PC-9 (cell line): ENCODE data around the gene CCR5AS.
"Not testable (repeated sequence)": the region's sequence is repeated elsewhere in the genome, so short reads cannot be mapped to it uniquely, and the experiment has no call there.

Experiments used
- BruUV-seq: library from RNA; stranded (reverse); fragments of 400-500 nt; replicated peaks from 2 replicates; lab custom pipeline; 2021; lab: Mats Ljungman, UMichigan
- CTCF ChIA-PET: fragments of 300-600 bp; sonication (Branson Sonifier 250); formaldehyde crosslinking; loops from one replicate; lab custom pipeline; 2022; ENCODE audit warnings: antibody characterized with exemption; lab: Charles Lee
- POLR2A ChIA-PET: fragments of 300-600 bp; sonication (Branson Sonifier 250); formaldehyde crosslinking; loops from one replicate; lab custom pipeline; 2022; ENCODE audit warnings: antibody characterized with exemption; ENCODE audit not compliant: unreplicated experiment; lab: Charles Lee
- DNase-seq, 2 experiments: peaks; one replicate each; pipeline versions ENCODE4 v3.0.0 to v3.0.0-alpha.2; 2015 to 2022; ENCODE audit warnings: mixed read lengths in 1 of 2
- H2AFZ ChIP-seq: fragments of 200-600 bp; sonication (generic); 2 replicates; pipeline ENCODE4 v1.8.1; 2017; ENCODE audit warnings: antibody characterized with exemption
- H3F3A ChIP-seq: fragments of 200-600 bp; sonication (generic); 2 replicates; pipeline ENCODE4 v1.8.1; 2017; ENCODE audit warnings: antibody characterized with exemption, mild to moderate bottlenecking, low read depth; ENCODE audit not compliant: insufficient read depth
- H3K27ac ChIP-seq: fragments of 200-600 bp; sonication (generic); 2 replicates; pipeline ENCODE4 v1.6.1; 2016; ENCODE audit warnings: mixed run types
- H3K27me3 ChIP-seq: fragments of 200-600 bp; sonication (generic); 2 replicates; pipeline ENCODE4 v1.6.1; 2016; ENCODE audit warnings: low read depth, mixed run types; ENCODE audit not compliant: insufficient read depth
- H3K36me3 ChIP-seq: fragments of 200-600 bp; sonication (generic); 2 replicates; pipeline ENCODE4 v1.6.1; 2016; ENCODE audit warnings: low read depth, mixed run types
- H3K4me1 ChIP-seq: fragments of 200-600 bp; sonication (generic); replicated peaks from 2 replicates; pipeline ENCODE4 v1.6.1; 2016; ENCODE audit warnings: mixed run types; ENCODE audit not compliant: insufficient read depth
- H3K4me2 ChIP-seq: fragments of 200-600 bp; sonication (generic); 2 replicates; pipeline ENCODE4 v1.6.1; 2017; ENCODE audit warnings: mixed run types
- H3K4me3 ChIP-seq: fragments of 200-600 bp; sonication (generic); 2 replicates; pipeline ENCODE4 v1.6.1; 2016; ENCODE audit warnings: mixed run types
- H3K79me2 ChIP-seq: fragments of 200-600 bp; sonication (generic); 2 replicates; pipeline ENCODE4 v1.6.1; 2017; ENCODE audit warnings: low read depth, mixed run types
- H3K9me2 ChIP-seq: fragments of 200-600 bp; sonication (generic); 2 replicates; pipeline ENCODE4 v1.8.1; 2017; ENCODE audit warnings: mild to moderate bottlenecking; ENCODE audit not compliant: insufficient read depth
- H3K9me3 ChIP-seq: fragments of 200-600 bp; sonication (generic); 2 replicates; pipeline ENCODE4 v1.8.1; 2016; ENCODE audit warnings: low read depth; ENCODE audit not compliant: insufficient read depth
- H4K20me1 ChIP-seq: fragments of 200-600 bp; sonication (generic); 2 replicates; pipeline ENCODE4 v1.8.1; 2017; ENCODE audit not compliant: insufficient read depth
- CTCF ChIP-seq: fragments of 200-600 bp; sonication (generic); conservative IDR thresholded peaks from 2 replicates; pipeline ENCODE4 v1.6.1; 2017; ENCODE audit warnings: mixed run types, antibody characterized with exemption, mild to moderate bottlenecking, moderate library complexity
- EZH2 ChIP-seq: fragments of 200-600 bp; sonication (generic); IDR thresholded peaks from 2 replicates; pipeline ENCODE4 v1.8.0; 2017; ENCODE audit warnings: antibody characterized with exemption, low read depth
- intact Hi-C: fragments of 100-400 bp; cut with micrococcal nuclease; formaldehyde crosslinking; loops from one replicate; pipeline ENCODE4 v1.10.0; 2022; ENCODE audit not compliant: unreplicated experiment

The CCR5AS gene

DNA sequence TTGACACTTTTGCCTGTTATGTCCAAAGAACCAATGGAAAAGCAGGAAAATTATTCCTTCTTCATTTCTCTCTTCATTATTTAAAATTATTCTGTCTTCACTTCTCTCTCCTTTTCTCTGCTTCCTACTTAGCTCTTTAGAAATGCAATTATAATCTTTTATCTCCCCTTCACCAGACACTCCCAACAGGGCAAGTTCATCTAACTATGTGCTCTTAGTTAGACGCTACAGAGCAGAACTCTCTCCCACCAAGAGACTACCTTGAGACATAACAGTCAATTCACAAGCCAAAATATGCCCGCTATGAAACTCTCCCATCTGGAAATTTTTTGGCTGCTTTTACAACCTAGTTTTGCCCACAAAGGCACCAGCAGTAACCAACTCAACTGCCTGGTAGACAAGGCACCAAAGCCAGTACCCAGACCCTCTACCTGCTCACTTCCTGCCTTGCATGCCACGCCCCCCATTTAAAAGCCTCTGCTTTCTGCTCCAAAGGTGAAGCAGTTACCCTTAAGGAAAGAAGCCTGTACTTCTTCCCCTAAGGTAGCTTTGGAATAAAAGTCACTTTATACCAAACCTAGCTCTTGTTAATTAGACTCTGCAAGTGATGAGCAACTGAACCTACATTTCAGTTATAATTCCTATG lies 28.3 kb upstream of the CCR5AS start:
- no peaks in the 10 kb centered on the region for H3K9me2 ChIP-seq
- H3K27ac ChIP-seq = no peak overlapping the region
- H4K20me1 ChIP-seq = no peaks in the 10 kb centered on the region
- no peak overlapping the region for H3K4me3 ChIP-seq
- peaks cover 12% of the 10 kb centered on the region; the same call in 1 of the 2 replicates for H3K36me3 ChIP-seq
- no peaks in the 10 kb centered on the region for H3K79me2 ChIP-seq
- BruUV-seq = no TSS peak
- TF ChIP-seq EZH2 (no peak), CTCF (no peak)
- no peaks in the 10 kb centered on the region for H3K27me3 ChIP-seq
- intact Hi-C loops = no loop called here
- no peak overlapping the region for H2AFZ ChIP-seq
- DNase-seq = no peak
- ChIA-PET POLR2A (no interaction called here), CTCF (no interaction called here)
- H3K4me1 ChIP-seq = peaks cover 43% of the 10 kb centered on the region
- peaks cover 23% of the 10 kb centered on the region for H3F3A ChIP-seq
- H3K4me2 ChIP-seq = 0 out of 2 replicates have a peak overlapping the region, but pooled peaks have one; percentile 7
- no peaks in the 10 kb centered on the region for H3K9me3 ChIP-seq

DNA sequence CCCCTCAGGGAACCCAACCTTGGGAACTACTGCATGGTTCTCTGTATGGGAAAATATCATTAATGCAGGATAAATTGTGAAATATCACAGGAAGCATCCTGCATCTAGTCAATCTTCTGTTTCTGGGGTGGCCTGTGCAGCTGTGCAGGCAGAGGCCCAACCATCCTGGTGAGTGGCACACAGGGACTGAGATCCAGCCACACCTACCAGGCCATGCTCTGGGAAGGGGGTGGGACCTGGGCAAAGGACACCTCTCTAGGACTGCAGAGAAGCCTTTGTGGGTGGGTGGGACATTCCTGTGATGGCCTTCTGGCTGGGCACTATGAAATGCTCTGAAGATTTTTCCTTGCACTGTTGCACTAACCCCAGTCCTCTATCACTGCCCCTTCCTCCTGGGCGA lies 27.0 kb upstream of the CCR5AS start:
- no peaks in the 10 kb centered on the region for H3K27me3 ChIP-seq
- no peaks in the 10 kb centered on the region for H3K9me3 ChIP-seq
- no peak overlapping the region for H3K4me3 ChIP-seq
- DNase-seq = no peak
- no TSS peak for BruUV-seq
- H3K9me2 ChIP-seq = no peaks in the 10 kb centered on the region
- H3F3A ChIP-seq = peaks cover 34% of the 10 kb centered on the region
- peak overlapping the region; percentile 50; the same call in 1 of the 2 replicates for H3K27ac ChIP-seq
- TF ChIP-seq CTCF (no peak), EZH2 (no peak)
- intact Hi-C loops = no loop called here
- H3K4me2 ChIP-seq = peak overlapping the region; percentile 56
- no peak overlapping the region for H2AFZ ChIP-seq
- peaks cover 12% of the 10 kb centered on the region; the same call in 1 of the 2 replicates for H3K36me3 ChIP-seq
- ChIA-PET CTCF (no interaction called here), POLR2A (interaction anchor here (0.6 kb wide), 1 partner anchor 236 kb away, joined by 5 read pairs; no protein-coding TSS in a partner anchor)
- peaks cover 57% of the 10 kb centered on the region for H3K4me1 ChIP-seq
- no peaks in the 10 kb centered on the region for H4K20me1 ChIP-seq
- H3K79me2 ChIP-seq = peaks cover 7% of the 10 kb centered on the region

DNA sequence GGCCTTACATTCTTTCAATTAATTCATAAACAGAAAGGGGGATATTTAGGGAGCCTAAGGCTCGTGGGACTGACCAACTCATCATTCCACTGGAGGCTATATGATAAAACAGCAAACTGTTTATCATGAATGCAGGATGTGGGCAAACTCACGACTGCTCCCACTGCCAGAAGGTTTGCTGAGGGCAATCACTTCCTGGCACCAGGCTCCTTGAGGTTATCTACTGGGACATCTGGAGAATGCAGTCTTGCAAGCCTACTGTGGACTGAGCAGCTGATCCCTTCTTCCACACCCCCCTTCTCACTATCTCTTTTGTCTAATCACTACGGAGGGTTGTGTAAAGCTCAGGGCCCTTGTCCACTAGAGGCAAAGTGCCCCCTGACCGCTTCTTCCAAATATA lies 26.3 kb upstream of the CCR5AS start:
- peak overlapping the region; percentile 56 for H3K4me2 ChIP-seq
- H4K20me1 ChIP-seq, H3K27me3 ChIP-seq, CTCF ChIA-PET, H3K9me3 ChIP-seq, BruUV-seq, H2AFZ ChIP-seq, H3K4me3 ChIP-seq, intact Hi-C loops, H3K9me2 ChIP-seq: not testable (repeated sequence)
- peak overlapping the region; percentile 50 for H3K27ac ChIP-seq
- DNase-seq = peak; percentile 19 to 71
- peaks cover 41% of the 10 kb centered on the region for H3F3A ChIP-seq
- H3K36me3 ChIP-seq = peaks cover 12% of the 10 kb centered on the region; the same call in 1 of the 2 replicates
- POLR2A ChIA-PET = interaction anchor here (0.5 to 0.6 kb wide), 2 partner anchors 235 to 334 kb away, joined by 5 to 9 read pairs; no protein-coding TSS in a partner anchor
- peaks cover 64% of the 10 kb centered on the region for H3K4me1 ChIP-seq
- H3K79me2 ChIP-seq = peaks cover 14% of the 10 kb centered on the region

DNA sequence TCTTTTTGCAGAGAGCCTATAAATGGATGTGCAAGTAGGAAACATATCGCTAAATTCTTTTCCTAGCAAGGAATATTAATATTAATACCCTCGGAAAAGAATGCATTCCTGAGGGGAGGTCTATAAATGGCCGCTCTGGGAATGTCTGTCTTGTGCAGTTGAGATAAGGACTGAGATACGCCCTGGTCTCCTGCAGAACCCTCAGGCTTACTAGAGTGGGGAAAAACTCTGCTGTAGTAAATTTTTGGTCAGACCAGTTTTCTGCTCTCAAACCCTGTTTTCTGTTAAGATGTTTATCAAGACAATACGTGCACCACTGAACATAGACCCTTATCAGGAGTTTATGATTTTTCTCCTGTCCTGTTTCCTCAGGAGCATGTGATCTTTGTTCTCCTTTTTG lies 25.0 kb upstream of the CCR5AS start:
- peaks cover 48% of the 10 kb centered on the region for H3F3A ChIP-seq
- H3K79me2 ChIP-seq = peaks cover 14% of the 10 kb centered on the region
- H3K4me1 ChIP-seq = peaks cover 71% of the 10 kb centered on the region
- CTCF ChIA-PET, H2AFZ ChIP-seq, H3K27ac ChIP-seq, intact Hi-C loops, DNase-seq, H3K9me2 ChIP-seq, H3K4me3 ChIP-seq, POLR2A ChIA-PET, H3K4me2 ChIP-seq, H3K9me3 ChIP-seq, H3K27me3 ChIP-seq, H4K20me1 ChIP-seq, BruUV-seq: not testable (repeated sequence)
- peaks cover 12% of the 10 kb centered on the region; the same call in 1 of the 2 replicates for H3K36me3 ChIP-seq

DNA sequence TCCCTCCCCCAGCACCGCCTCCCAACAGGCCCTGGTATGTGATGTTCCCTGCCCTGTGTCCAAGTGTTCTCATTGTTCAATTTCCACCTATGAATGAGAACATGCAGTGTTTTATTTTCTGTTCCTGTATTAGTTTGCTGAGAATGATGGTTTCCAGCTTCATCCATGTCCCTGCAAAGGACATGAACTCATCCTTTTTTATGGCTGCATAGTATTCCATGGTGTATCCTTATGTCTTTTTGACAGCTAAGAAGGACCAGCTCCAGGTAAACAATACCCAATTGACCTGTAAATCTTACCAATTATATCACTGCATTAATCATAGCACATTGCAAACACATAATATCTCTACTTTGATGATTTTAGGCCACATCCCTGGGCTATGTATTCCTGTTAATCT lies 24.0 kb upstream of the CCR5AS start:
- CTCF ChIA-PET, POLR2A ChIA-PET, H3K27ac ChIP-seq, H3K4me3 ChIP-seq, intact Hi-C loops, H4K20me1 ChIP-seq, BruUV-seq, H3K9me3 ChIP-seq, H3K4me2 ChIP-seq, H3K9me2 ChIP-seq, H3K27me3 ChIP-seq, H2AFZ ChIP-seq, DNase-seq: not testable (repeated sequence)
- peaks cover 12% of the 10 kb centered on the region; the same call in 1 of the 2 replicates for H3K36me3 ChIP-seq
- peaks cover 14% of the 10 kb centered on the region for H3K79me2 ChIP-seq
- H3K4me1 ChIP-seq = peaks cover 80% of the 10 kb centered on the region
- peaks cover 58% of the 10 kb centered on the region for H3F3A ChIP-seq
